Left renal pelvis (tissue), 4 donors: ENCODE data around the gene TGOLN2. TPM values are rescaled to one million over a fixed set of nuclear protein-coding genes. Genes with fewer than 3 reads are reported as not detected.
A peak's percentile ranks its signal among the peaks of the same experiment; 100 is the strongest.

Experiments
- DNase-seq, 4 donors: peaks; one replicate each; pipeline ENCODE4 v3.0.0-alpha.2; 2013; ENCODE audit warnings: low read depth in 4 of 4, low spot score in 3 of 4
- polyA plus RNA-seq, 4 donors: library from polyadenylated mRNA; unstranded; fragments of 120-200 nt; gene quantifications; one replicate each; pipeline ENCODE4 v1.2.1, GENCODE V29; 2013; ENCODE audit not compliant: insufficient read length in 4 of 4

TGOLN2 gene
- polyA plus RNA-seq, 4 donors, result 86.3 to 129 (median 123) TPM

- DNase-seq, result no peak
These were observed 17.5 kb downstream of the TGOLN2 start for GRCh38 chr2:85310330-85310729.

GRCh38 chr2:85309699-85310321 is 18.0 kb downstream of the TGOLN2 start:
- DNase-seq, result no peak

GRCh38 chr2:85308896-85309555 is 18.8 kb downstream of the TGOLN2 start:
- peak in 3 of 4 donors; percentile 73 to 83 (median 77) for DNase-seq

GRCh38 chr2:85308201-85308600 is 19.6 kb downstream of the TGOLN2 start:
- no peak for DNase-seq

GRCh38 chr2:85307527-85307897 is 20.3 kb downstream of the TGOLN2 start:
- no peak for DNase-seq

GRCh38 chr2:85303780-85304531 is 23.8 kb downstream of the TGOLN2 start:
- no peak for DNase-seq

- no peak for DNase-seq
These were observed 25.7 kb downstream of the TGOLN2 start for GRCh38 chr2:85302121-85302520.

- no peak for DNase-seq
These were observed 36.3 kb downstream of the TGOLN2 start for GRCh38 chr2:85291425-85292023.

- DNase-seq, result no peak
These were observed 39.5 kb downstream of the TGOLN2 start for GRCh38 chr2:85288244-85288725.

- no peak for DNase-seq
These were observed 40.1 kb downstream of the TGOLN2 start for GRCh38 chr2:85287721-85288120.

GRCh38 chr2:85286918-85287317 is 40.9 kb downstream of the TGOLN2 start:
- DNase-seq, result no peak

GRCh38 chr2:85283641-85284040 is 44.1 kb downstream of the TGOLN2 start:
- no peak for DNase-seq

- no peak for DNase-seq
These were observed 44.9 kb downstream of the TGOLN2 start for GRCh38 chr2:85282914-85283313.

GRCh38 chr2:85281553-85281952 is 46.2 kb downstream of the TGOLN2 start:
- DNase-seq, result no peak

- DNase-seq, result no peak
These were observed 49.4 kb downstream of the TGOLN2 start for GRCh38 chr2:85278361-85278760.

- DNase-seq, result peak; percentile 79 to 90 (median 86)
These were observed 50.2 kb downstream of the TGOLN2 start for GRCh38 chr2:85277416-85278158.

GRCh38 chr2:85276571-85277118 is 51.1 kb downstream of the TGOLN2 start:
- no peak for DNase-seq

- no peak for DNase-seq
These were observed 51.7 kb downstream of the TGOLN2 start for GRCh38 chr2:85275984-85276540.

GRCh38 chr2:85273738-85274731 is 53.8 kb downstream of the TGOLN2 start:
- no peak for DNase-seq
